ENCODE measurements around the gene PNPO.
A peak's percentile ranks its signal among the peaks of the same experiment; 100 is the strongest.
"Not testable (repeated sequence)": the region's sequence is repeated elsewhere in the genome, so short reads cannot be mapped to it uniquely, and the experiment has no call there.

The PNPO gene

DNA sequence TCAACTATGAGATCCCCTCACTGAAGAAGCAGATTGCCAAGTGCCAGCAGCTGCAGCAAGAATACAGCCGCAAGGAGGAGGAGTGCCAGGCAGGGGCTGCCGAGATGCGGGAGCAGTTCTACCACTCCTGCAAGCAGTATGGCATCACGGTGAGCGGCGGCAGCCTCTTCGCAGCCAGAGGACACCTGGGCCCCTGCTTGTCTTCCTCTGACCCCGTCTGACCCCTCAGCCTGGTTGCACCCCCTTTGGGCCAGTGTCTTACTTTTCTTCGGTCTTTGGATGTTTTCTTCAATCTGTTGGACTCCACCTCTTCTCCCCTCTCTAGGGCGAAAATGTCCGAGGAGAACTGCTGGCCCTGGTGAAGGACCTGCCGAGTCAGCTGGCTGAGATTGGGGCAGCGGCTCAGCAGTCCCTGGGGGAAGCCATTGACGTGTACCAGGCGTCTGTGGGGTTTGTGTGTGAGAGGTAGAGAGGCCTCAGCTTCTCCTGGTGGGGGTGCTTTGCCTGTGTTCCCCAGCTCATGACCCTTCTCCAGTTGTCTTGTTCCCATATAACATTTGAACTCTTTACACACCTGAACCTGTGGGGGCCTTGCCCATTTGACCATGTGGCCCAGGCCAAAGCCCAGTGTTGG lies 33.9 kb downstream of the PNPO start:
- no peak for DNase-seq (ENCODE audit: low read depth)

DNA sequence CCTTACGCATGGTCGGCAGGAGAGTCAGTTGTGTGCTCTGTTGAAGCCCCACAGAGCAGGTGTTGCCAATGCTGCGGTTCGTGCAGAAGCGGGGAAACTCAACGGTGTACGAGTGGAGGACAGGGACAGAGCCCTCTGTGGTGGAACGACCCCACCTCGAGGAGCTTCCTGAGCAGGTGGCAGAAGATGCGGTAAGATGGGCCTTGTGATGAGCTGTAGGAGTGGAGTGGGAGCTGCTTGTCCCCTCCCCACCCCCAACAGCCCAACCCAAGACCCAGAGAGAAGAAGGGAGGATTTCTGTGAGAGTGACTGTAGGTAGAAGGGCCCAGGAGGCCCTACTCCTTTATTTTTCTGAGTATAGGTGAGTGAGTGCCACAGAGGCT lies 34.4 kb downstream of the PNPO start:
- DNase-seq (ENCODE audit: low read depth) = no peak

DNA sequence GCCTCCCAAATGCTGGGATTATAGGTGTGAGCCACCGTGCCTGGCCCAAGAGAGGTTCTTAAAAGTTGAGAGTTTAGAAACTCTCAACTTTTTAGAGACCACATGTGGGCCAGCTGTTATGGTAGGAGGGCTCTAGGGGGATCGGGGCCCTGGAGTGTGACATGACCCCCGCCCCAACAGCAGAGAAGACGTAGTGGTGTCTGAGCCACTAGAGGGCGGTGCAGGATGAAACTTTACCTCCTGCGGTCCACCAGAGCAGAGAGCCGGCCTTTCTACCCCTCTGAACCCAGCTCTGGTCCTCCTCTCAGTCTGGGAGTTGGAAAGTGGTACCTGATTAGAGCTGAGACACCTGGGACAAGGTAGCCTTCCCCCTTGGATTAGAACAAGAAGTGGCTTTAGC lies 37.0 kb downstream of the PNPO start:
- DNase-seq (ENCODE audit: low read depth) = peak; percentile 6

DNA sequence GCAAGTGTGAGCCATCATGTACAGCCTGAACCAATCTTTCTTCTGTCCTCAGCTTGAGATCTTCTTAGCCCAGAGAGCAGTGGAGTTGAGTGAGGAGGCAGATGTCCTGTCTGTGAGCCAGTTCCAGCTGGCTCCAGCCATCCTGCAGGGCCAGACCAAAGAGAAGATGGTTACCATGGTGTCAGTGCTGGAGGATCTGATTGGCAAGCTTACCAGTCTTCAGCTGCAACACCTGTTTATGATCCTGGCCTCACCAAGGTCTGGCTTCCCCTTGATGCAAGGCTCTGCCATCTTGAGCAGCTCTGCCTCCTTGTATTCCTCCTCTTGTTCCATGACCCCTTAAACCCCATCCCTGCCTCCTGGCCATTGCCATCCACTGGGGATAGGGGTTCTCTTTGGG lies 39.2 kb downstream of the PNPO start:
- DNase-seq (ENCODE audit: low read depth) = no peak

DNA sequence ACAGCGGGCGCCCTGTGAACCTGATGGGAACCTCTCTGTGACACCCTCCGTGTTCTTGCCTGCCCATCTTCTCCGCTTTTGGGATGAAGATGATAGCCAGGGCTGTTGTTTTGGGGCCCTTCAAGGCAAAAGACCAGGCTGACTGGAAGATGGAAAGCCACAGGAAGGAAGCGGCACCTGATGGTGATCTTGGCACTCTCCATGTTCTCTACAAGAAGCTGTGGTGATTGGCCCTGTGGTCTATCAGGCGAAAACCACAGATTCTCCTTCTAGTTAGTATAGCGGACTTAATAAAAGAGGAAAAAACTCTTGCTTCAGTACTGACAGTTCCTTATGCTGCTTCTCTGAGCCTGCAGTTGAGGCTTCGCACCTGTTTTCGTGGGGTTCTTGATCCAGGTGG lies 40.1 kb downstream of the PNPO start:
- DNase-seq (ENCODE audit: low read depth) = no peak

DNA sequence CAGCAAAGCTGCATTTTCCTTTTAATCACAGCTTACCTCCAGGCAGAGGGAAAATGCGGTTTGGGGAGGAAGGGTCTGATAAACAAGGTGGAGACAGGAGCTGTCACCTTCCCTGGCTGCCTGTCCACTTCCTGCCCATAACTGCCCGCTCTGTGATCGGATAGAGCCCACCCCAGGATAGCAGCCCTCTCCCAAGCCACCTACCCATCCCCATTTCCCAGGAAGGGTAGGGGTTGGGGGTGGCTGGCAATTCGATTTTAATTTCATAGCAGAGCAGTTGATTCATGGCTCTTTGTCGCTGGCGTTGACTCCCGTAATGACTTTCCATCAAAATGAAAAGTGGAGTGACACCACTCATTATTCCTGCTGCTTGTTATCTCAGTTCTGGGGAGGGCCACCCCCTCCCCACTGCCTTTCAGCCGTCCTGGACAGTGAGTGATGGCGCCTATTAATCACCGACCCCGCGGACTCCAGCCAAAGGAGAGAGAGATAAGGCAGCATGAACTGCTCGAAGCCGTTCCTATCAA lies 40.8 kb downstream of the PNPO start:
- DNase-seq (ENCODE audit: low read depth) = no peak

DNA sequence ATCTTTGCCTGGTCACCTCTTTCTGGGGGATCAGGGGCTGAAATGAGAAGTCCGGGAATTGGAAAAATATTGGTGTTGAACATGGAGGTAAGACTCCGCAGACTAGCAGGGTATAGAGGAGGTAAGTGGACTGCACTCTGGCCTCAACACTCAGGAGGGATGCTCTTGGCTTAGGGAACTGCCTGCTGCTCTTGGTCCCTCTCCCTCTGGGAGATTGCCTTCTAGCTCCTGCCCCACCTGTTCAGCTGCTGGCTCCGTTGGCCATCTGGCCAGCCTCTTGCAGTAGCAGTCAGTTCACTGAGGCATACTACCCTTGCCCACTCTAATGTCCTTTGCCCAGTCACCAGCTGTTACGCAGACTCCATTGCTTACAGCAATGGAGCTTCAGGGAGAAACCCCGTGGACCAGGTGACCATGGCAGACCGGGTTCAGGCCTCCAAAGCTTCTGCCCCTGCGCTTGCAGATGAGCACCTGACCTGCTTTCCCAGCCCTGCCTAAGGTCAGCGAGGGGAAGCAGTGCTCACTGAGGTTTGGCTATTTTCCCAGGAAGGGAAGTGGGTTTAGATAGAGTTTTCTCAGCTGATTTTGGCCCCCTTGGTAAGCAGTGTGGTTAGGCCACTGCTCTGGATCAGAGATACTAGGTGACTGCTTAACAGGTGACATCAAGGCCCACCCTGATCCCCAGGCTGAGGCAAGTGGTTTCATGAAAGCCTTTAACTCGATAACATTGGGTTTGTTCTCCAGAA lies 41.4 kb downstream of the PNPO start:
- no peak for DNase-seq (ENCODE audit: low read depth)

DNA sequence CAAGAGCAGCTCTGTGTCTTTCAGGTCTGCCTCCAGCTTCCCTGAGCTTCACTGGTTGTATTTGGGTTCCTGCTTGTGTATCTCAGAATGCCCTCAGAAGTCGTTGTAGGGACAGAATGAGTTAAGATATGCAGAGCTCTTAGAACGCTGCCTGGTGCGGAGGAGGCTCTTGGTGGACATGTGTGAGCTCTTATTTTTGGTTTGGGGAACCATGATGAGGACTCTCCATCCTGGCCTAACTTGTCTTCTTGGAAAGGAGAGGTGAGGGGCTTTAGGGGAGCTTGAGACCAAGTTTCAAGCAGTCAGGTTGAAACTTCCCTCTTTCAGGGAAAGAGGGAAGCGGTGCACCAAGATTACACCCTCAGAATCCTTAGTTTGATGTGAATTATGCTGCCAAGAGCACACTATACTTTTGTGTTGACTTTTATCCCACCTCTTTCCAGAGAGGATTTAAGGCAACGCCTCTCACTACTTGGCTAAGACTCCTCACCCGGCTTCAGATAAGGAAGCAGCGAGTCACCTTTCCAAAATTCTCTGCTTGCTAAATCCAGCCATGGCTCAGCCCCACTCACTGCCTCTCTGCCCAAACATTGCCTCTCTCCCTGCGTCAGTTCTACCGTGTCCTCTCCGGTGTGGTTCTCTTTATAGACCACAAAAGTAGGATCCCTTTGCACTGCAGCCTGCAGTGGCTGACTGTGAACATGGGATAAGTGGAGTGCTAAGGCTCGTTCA lies 42.3 kb downstream of the PNPO start:
- no peak for DNase-seq (ENCODE audit: low read depth)

DNA sequence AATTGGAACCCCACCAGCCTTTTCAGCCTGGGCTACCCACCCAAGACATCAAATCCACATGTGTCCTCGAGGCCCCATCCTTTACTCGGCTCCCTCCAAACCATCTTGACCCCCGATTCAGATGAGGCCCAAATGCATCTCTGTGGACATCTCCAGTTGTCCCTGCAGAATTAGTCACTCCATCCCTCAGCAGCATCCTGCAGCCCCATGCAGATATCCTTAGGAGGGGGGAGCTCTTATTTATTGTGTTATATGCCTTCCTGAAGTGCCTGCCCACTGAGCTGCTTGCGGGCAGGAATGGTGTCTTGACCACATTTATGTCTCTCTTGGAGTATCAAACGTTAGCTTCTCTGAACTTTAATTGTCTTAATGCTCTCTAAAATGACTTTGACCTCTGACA lies 45.1 kb downstream of the PNPO start:
- no peak for DNase-seq (ENCODE audit: low read depth)

DNA sequence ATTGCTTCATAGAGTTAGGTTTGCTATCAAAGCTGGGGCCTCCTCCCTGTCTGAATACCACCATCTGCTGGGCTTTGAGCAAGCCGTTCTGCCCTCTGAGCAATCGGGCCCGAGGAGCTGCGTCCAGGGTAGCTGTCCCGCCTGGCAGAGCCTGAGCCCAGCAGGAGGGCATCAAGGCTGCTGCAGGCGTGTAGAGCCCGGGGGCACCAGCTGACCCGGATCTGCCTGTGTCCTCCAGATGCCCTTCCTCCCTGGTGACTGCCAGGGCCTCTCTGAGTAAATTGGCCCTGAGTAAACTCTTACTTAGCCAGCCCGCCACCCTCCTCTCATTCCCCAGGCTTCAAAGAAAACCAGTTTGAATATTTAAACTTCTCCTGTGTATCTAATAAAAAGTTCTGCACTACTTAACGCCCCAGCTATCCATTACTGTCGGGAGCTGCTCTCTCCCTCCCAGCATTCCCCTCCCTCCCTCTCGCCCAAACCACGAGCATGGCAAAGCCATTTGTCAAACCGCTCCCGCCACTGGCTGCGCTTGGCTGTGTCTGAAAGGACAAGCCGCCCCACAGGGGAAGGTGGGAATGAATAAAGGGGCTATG lies 46.0 kb downstream of the PNPO start:
- no peak for DNase-seq (ENCODE audit: low read depth)

DNA sequence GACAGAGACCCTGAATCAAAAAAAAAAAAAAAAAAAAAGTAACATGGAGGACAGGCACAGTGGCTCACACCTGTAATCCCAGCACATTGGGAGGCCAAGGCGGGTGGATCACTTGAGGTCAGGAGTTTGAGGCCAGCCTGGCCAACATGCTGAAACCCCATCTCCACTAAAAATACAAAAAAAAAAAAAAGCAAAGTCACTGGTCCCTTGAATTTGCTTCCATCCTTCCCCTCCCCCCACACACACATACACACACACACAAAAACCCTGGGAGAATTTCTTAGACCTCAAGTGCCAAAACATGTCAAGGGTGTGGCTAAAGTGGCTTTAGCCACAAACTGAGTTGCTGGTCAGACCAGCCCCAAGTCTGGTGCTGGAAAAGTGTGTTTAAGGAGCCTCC lies 47.1 kb downstream of the PNPO start:
- DNase-seq (ENCODE audit: low read depth) = not testable (repeated sequence)

DNA sequence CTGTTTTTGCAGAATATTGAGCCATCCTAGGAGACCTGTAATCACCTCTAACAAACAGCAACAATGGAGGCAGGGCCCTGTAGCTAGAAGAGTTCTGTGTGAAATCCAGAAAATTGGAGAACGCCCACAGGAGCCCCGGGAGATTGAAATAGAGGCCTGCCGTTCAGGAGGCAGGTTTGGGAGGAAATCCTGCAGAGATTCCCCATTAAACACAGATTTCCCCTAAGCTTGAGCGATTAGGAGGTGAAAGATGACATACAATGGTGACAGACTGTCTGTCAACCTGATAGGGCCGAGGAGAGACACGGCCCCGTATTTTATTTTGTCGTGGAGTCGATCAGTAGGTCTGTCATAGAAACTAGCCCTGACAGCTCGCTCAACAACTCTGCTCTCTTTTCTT lies 47.8 kb downstream of the PNPO start:
- DNase-seq (ENCODE audit: low read depth) = no peak

DNA sequence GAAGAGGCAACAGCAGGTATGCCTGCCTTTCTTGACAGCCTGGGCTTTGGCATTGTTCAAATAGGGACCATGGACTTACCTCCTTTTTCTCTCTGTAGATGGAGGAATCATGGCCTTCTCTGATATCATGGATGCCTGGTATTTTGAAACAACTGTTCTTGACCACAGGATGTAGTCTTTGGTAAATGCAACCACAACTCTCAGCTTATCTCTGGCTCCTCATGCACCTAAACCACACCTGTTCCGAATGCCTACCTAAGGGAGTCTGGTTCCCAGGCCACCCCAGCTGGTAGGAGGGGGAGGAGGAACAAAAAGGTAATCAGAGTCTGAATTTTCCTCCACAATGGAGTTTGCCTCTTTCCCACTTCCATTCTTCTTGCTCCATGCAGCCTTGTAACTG lies 48.3 kb downstream of the PNPO start:
- DNase-seq (ENCODE audit: low read depth) = no peak

DNA sequence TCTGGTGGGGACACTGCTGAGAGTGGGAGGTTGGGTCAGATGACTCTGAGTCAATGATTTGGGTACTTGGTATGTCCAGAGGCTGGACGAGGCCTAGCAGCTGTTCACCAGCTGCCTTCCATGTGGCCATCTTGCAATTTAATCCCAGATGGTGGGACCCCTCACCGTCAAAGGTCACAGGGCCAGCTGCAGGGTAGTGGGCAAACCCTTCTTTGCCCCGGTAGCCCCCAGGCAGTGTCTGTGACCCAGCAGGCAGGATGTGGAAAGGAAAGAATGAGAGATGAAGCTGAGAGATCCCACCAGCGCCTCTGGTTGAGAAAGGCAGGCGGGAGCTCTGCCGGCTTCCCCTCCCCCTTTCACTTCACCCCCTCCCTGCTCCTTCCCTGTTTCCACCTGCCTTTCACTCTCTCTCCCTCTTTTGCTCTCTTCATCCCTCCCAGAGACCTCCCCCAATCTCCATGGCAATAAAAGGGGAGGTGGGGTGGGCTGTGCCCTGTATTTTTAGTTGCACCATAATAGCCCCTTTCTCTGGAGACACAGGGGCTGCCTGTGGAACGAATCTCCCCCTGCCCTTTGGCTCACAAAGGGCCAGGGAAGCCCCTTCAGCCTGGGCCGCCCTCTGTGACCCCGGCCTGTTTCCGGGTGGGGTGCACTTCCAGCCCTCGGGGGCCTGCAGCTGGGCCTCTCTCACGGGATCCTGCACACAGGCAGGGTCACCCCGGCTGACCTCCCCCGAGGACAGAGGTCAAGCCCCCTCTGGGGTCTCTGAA lies 49.8 kb downstream of the PNPO start:
- DNase-seq (ENCODE audit: low read depth) = no peak

DNA sequence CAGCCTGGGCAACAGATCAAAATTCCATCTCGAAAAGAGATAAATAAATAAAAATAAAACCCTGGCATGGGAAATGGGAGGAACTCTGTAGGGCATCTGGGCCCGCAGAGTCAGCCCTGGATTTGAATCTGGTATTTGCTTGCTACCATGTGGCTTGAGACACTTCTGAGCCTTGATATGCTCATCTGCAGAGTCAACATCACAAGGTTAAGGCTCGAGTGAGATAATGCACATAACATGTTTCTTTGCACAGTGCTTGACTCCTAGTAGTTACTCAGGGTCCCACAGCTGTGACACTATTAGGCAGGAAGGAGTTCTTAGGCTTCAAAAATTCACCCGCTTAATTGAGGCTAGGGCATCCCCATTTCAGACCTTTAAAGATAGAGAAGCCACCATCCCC lies 50.8 kb downstream of the PNPO start:
- DNase-seq (ENCODE audit: low read depth) = no peak

DNA sequence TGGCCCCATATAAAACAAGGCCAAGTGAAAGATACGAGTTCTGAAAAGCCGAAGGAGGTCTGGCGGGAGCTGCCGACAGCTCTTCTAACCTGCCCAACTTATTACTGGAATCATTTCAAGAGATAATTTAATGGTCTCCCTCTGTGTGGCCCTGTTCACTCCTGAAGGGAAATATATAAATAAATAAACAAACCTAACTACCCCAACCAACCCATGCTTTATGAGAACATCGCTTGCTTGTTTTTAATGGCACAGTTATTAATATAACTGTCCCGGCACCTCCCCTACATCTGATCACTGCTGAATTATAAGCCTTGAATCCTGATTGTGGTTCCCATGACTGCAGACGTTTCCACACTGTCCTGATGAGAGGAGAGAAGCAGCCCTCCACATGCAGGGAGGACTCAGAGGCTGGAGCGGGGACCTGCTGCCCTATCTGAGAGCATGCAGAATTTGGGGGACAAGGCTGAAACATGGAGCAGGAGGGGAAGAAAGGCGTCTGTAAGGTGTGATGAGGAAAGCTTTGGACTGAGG lies 51.7 kb downstream of the PNPO start:
- DNase-seq (ENCODE audit: low read depth) = no peak

DNA sequence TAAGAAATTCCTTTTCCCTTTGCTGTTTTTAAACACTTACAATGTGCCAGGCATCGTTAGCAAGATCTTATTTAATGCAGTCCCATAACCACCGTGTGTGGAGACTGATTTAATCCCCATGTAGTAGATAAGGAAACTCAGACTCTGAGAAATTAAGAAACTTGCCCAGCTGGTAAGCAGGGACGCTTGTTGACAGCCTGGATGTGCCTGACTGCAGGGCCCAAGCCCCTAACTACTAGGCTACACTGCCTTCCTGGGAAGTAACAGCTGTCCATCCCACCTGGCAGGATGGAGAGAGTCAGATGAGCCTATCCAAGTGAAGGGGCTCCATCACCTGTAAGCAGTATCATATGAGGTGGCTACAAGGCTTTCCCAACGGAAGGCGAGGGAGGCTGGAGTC lies 52.6 kb downstream of the PNPO start:
- no peak for DNase-seq (ENCODE audit: low read depth)

DNA sequence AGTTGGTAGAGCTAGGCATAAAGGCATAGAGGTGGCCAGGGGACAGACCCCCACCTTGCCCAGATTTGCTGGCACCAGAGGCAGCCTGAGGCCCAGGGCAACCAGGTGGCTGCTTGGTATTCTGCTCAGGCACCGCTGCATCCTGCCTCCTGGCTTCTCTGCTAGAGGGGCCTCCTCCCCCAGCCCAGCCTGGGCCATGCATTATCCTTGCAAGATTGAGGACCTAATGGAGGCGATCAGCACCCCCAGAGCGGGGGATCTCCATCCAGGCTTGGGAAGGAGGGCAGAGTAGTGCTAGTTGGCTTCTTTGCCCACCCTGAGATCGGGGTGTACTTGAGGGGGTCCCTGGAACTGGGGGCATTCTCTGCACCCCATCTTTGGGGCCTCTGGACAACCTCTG lies 53.4 kb downstream of the PNPO start:
- no peak for DNase-seq (ENCODE audit: low read depth)

DNA sequence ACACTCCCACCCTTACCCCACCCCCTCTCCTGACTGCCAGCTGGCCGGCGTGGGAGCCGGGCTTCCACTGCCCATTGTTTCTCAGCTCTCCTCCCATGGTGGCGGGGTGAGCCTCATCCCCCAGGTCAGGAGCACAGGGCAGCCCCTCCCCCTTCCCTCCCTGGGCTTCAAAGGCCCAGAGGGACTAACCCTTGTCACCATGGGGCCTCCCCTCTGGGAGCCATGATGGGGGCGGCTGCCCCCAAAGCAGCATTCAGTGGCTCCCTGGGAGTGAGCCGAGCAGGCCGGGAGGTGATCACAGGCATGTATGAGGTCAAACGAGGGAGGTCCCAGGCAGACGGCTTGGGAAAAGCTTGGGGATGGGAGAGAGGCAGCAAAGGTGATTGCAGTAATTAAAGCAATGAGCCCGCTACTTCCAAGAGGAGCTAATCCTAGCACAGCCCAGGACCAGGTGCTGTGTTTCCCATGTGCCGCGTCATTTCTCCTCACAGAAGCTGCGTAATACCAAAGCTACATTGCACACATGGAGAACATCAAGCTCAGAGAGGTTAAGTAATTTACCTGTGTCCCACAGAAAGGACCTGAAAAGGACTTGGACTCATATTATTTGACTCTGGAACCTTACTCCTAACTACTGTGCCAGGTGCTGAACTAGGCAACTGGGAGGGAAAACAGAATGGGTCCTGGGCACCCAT lies 54.0 kb downstream of the PNPO start:
- DNase-seq (ENCODE audit: low read depth) = no peak

DNA sequence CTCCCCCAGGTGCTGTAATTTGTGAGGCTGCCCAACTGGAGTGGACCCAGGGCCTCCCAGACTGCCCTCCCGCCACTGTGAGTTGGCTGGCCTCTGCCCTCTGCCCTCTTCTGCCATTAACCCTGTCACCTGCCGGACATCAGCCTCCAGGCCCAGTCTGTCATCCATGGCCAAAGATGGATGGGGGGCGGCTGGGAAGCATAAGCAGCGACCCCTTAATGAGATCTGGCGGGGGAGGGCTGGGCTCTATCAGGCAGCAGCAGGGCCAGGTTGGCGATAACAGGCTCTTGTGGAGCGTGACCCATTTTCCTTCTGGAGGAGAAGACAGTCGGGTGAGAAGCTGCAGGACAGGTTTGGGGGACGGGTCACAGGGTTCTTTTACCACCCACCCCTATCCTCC lies 54.8 kb downstream of the PNPO start:
- DNase-seq (ENCODE audit: low read depth) = no peak

DNA sequence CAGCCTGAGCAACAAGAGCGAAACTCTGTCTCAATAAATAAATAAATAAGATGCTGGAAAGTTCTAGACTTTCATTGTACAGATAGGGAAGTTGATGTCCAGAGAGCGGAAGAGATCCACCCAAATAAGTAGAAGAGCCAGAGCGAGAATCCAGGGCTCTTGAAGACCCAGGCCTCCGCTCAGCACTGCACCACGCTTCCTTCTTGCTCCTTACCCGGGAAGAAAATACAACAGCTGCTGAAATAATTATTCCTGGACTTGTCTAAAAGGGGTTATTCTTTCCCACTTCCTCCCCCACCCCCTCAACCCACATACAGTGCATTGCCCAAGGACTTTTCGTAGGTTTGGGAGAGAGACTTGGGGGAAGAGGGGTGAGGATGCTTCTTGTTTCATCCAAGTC lies 56.2 kb downstream of the PNPO start:
- no peak for DNase-seq (ENCODE audit: low read depth)
